HG03521 (cell line): ENCODE results near the gene CD320.
"Not testable (repeated sequence)": the region's sequence is repeated elsewhere in the genome, so short reads cannot be mapped to it uniquely, and the experiment has no call there.

Experiments
- ATAC-seq: cut with Tn5 transposase; IDR thresholded peaks from one replicate; pipeline ENCODE4 v1.9.1; 2021; ENCODE audit warnings: mild to moderate bottlenecking, moderate library complexity; ENCODE audit not compliant: unreplicated experiment

The CD320 gene

DNA sequence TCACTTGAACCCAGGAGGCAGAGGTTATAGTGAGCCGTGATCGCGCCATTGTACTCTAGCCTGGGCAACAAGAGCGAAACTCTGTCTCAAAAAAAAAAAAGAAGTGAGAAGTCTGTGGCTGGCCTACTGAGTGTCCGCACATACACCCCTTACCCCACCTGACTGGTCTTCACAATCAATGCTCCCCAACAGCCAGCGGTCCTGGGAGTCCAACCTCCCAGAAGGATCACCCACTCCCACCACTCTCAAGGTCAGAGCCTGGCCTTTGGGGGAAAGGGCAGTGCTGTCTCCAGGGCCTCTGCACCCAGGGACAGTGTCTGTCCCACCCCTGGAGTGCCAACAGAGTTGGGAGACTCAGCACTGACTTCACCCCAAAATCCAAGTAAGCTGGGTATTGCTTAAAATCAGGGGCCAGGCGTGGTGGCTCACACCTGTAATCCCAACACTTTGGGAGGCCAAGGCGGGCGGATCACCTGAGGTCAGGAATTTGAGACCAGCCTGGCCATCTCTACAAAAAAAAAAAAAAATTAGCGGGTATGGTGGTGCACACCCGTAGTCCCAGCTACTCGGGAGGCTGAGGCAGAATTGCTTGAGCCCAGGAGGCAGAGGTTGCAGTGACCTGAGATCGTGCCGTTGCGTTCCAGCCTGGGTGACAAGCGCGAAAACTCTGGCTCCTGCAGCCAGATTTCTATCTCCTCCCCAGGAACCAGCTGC, 2.3 kb upstream of the CD320 start:
- ATAC-seq, result no peak

DNA sequence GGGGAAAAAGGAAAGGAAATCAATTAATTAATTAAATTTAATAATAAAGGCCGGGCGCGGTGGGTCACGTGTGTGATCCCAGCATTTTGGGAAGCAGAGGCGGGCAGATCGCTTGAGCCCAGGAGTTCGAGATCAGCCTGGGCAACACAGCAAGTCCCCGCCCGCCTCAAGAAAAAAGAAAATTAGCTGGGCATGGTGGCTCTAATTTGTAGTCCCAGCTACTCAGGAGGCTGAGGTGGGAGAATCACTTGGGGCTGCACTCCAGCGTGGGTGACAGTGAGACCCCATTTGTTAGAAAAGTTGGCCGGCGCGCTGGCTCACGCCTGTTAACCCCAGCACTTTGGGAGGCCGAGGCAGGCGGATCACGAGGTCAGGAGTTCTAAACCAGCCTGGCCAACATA, 733 bp upstream of the CD320 start:
- ATAC-seq, result no peak

DNA sequence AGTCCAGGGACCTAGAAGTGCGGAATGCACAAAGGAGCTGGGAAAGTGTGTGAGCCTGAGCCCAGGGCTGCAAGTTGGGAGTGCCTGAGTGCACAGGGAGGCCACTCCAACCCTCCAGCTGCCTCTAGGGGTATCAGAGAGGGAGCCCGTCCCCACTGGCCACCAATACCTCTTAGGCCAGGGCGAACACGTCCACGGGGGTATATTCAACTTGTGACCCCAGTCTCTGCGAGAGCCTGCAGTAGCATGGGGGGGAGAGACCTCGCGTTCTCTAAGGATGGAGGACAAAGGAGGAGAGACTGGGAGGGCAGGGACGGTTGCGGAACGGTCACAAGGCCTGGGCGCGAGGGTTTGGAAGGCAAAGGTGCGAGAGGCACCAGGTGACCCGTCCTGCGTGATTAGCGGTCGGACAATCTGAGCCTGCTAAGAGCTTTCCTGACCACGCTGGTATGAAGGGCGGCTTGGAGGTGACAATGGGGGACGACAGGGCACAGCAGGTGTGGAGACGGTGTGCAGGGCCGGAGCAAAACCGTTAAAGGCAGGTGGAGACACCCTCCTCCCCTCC, 676 bp downstream of the CD320 start:
- ATAC-seq, result no peak

DNA sequence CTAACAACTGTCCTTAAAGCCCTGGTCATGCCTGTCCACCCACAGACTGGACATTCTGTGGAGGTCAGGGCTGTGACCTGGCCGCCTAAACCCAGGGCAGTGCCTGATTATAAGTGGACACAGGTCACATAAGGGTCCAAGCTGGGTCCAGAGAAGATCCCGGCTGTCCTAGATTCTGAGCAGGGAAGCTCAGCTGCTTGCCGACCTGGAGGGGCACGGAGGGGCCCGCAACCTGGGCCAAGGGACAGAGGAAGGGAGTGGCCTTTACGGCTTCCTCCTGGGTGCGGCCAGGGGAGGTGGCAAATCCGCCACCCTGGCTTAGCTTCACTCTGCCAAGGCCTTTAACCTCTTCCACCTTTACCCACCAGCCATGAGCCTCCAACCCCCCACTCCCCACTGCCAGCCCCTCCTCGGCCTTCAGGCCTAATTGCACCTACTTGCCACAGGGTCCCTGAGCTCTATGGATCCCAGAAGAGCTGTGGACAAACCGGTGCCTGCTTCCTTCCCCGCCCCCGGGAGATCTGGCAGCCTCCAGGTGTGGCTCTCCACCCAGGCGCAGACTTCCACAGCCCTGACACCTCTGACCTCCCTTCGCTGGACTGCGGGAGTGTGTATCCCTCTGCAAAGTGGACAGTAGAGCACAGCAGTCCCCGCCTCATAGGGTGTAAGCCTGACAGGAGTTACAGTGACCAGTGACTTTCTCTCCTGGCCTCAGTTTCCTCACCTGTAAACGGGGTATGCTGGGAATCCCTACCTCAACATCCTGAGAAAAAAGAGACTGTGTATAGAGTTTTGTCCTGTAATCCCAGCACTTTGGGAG, 1.7 kb downstream of the CD320 start:
- no peak for ATAC-seq

GRCh38 chr19:8305798-8306197, 2.4 kb downstream of the CD320 start:
- ATAC-seq, result no peak

DNA sequence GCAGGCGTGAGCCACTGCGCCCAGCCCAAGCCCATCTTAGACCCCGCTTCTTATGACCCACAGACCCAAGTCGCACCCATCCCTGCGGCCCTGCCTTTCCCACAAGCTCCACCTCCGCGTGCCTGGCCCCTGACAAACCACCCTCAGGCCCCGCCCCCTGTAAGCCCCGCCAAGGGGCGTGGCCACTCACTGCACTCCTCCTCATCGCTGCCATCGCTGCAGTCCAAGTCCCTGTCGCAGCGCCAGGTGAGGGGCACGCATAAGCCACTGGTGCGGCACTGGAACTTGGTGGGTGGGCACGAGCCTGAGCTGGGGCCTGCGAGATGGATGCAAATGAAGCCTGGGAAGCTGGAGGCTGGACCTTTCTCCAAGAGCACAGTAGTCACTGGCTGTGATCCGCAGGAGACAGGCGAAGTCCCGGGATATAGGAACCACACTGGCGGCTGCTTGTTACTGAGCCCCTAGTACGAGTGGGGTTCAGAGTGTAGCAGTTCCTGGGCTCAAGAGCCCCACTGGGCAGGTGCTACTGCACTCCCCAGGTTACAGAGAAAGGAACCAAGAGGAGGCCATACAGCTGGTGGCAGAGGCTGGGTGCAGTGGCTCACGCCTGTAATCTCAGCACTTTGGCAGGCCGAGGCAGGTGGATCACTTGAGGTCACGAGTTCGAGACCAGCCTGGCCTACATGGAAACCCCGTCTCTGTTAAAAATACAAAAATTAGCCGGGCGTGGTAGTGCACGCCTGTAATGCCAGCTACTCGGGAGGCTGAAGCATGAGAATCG, 3.1 kb downstream of the CD320 start:
- no peak for ATAC-seq

GRCh38 chr19:8302734-8303133, 5.4 kb downstream of the CD320 start:
- no peak for ATAC-seq

GRCh38 chr19:8302357-8302691, 5.8 kb downstream of the CD320 start:
- ATAC-seq, result no peak

DNA sequence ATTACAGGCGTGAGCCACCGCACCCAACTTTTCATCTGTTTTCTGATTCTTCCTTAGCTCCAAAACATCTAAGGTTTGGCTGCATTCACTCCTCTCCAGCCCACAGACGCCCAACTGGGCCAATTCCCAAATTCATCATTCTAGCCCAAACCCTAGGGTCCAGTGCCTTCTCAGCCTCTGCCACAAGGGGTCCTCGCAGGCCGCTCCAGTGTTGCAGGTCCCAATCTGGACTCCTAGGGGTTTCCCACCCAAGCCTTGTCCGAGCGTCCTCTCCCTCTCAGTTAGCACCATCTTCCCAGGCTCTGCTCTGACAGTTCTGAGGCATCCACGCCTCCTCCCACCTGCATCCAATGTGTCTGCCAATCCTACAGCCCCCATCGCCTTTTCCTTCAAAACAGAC, 16.8 kb downstream of the CD320 start:
- ATAC-seq, result not testable (repeated sequence)

DNA sequence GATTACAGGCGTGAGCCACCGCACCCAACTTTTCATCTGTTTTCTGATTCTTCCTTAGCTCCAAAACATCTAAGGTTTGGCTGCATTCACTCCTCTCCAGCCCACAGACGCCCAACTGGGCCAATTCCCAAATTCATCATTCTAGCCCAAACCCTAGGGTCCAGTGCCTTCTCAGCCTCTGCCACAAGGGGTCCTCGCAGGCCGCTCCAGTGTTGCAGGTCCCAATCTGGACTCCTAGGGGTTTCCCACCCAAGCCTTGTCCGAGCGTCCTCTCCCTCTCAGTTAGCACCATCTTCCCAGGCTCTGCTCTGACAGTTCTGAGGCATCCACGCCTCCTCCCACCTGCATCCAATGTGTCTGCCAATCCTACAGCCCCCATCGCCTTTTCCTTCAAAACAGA, 31.6 kb downstream of the CD320 start:
- not testable (repeated sequence) for ATAC-seq

GRCh38 chr19:8269724-8270123, 38.4 kb downstream of the CD320 start:
- ATAC-seq, result no peak

DNA sequence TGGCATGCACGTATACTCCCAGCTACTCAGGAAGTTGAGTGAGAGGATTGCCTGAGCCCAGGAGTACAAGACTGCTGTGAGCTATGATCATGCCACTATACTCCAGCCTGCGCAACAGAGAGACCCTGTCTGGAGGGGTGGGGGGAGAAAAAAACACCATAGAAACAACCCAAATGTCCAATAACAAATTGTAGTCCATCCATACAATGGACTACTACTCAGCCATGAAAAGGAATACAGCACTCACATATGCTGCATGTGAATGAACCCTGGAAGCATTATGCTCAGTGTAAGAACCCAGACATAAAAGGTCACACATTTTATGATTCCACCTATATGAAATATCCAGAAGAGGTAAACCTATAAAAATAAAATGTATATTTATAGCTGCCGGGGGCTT, 42.3 kb downstream of the CD320 start:
- no peak for ATAC-seq

DNA sequence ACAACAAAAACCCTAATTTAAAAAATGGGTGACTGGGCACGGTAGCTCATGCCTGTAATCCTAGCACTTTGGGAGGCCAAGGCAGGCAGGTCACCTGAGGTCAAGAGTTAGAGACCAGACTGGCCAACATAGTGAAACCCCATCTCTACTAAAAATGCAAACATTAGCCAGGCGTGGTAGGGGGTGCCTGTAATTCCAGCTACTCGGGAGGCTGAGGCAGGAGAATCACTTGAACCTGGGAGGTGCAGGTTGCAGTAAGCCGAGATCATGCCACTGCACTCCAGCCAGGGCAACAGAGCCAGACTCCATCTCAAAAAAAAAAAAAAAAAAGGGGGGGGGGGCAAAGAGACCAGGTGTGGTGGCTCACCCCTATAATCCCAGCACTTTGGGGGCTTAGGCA, 43.9 kb downstream of the CD320 start:
- ATAC-seq, result not testable (repeated sequence)

DNA sequence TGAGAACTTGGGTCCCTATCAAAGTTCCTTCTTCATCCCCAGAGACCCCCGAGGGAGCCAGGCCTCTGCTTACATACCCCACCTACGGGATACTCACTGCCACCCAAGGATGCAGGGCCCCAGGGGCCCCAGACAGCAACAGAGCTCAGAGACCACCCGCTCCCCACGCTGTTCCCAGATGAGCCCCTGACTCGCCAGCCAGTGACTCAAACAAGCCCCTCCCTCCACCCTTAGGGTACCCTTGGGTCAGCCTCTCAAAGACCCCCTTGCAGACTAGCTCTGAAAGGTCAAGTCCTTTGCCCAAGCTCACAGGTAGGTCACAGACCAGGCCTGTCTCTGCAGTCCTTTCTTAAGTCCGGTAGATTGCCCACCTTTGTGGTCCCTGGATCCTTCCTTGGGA, 45.7 kb downstream of the CD320 start:
- no peak for ATAC-seq

DNA sequence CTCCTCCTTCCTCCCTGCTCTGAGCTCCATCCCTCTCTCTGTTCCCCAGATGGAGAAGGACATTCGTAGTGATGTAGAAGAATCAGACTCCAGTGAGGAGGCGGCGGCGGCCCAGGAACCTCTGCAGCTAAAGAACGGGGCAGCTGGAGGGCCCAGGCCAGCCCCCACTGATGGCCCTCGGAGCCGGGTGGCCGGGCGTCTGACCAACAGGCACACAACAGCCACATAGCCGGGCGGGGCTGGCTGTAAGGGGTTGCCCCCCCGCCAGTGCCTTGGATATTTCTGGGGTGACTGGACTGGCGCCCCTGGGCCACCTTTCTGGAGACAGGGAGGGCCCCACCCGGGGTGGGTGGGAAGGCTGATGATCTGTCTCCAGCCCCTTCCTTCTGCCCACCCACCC, 46.3 kb downstream of the CD320 start:
- ATAC-seq, result no peak

GRCh38 chr19:8261347-8261746, 46.8 kb downstream of the CD320 start:
- ATAC-seq, result no peak

GRCh38 chr19:8259922-8260247, 48.3 kb downstream of the CD320 start:
- ATAC-seq, result no peak

- no peak for ATAC-seq
Measured at GRCh38 chr19:8259142-8259921, 48.8 kb downstream of the CD320 start.

GRCh38 chr19:8257052-8257443, 51.1 kb downstream of the CD320 start:
- ATAC-seq, result no peak

GRCh38 chr19:8256276-8257051, 51.7 kb downstream of the CD320 start:
- no peak for ATAC-seq
